Right renal cortex interstitium (tissue), 3 donors: ENCODE measurements around the gene SCN1B. TPM values are rescaled to one million over a fixed set of nuclear protein-coding genes. Genes with fewer than 3 reads are reported as not detected.
A peak's percentile ranks its signal among the peaks of the same experiment; 100 is the strongest.
"Not testable (repeated sequence)": the region's sequence is repeated elsewhere in the genome, so short reads cannot be mapped to it uniquely, and the experiment has no call there.

Source experiments
- DNase-seq, 3 donors: peaks; one replicate each; pipeline ENCODE4 v3.0.0-alpha.2; 2013; ENCODE audit warnings: low read depth in 3 of 3, low spot score in 2 of 3
- polyA plus RNA-seq, 3 donors: library from polyadenylated mRNA; unstranded; fragments of 120-200 nt; gene quantifications; one replicate each; pipeline ENCODE4 v1.2.1, GENCODE V29; 2013; ENCODE audit not compliant: insufficient read length in 3 of 3

SCN1B gene
- polyA plus RNA-seq, 3 donors: 0.55 to 0.92 (median 0.64) TPM

DNA sequence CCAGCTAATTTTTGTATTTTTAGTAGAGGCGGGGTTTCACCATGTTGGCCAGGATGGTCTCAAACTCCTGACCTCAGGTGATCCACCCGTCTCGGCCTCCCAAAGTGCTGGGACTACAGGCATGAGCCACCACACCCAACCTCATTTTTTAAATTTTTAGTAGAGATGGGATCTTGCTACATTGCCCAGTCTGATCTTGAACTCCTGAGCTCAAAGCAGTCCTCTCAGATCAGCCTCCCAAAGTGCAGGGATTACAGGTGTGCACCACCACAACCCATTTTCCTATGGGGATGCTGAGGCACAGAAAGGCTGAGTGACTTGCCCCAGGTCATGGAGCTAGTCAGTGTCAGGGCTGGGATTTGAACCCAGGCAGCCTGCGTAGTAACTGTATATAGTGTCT lies 21.0 kb downstream of the SCN1B start:
- not testable (repeated sequence) for DNase-seq

DNA sequence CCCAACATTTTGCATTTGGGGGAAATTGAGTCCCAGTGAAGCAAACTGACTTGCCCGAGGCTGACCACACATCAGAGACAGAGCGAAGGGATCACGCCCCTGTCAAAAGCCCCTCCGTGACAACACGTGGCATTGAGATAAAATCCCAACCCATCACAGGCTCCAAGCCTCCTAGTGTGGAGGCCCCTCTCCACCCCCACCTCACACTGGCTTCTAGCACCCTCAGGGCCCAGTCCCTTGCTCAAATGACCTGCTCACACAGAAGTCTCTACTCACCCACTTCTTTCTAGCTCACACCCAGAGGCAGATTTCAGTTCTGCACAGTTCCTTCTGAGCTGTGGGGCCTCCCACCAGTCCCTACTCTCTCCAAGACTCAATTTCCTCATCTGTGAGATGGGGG lies 21.5 kb downstream of the SCN1B start:
- no peak for DNase-seq

DNA sequence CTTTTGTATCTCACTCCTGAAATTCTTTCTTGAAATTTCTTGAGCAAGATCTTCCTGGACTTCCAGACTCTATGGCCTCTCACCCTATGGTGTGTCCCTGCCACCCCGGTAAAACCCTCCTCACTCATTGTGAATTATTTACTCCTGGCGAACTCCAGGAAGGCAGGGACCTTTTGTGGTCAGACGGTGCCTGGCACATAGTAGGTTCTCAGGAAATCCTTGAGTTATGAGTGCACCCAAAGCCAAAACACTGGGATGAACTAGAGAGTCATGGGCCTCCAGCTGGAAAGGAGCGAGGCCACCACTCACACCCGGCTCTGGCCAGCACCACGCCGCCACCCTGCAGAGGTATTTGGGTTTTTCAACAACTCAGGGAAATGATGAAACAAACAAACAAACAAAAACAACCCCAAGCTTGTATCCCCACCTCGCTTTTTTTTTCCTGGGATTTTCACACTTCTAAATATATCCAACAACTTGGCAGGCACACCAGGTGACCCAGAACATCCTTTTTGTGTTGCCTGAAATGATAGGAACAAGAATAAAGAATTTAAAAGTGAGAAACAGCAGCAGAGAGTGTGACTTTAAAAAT lies 22.4 kb downstream of the SCN1B start:
- no peak for DNase-seq

DNA sequence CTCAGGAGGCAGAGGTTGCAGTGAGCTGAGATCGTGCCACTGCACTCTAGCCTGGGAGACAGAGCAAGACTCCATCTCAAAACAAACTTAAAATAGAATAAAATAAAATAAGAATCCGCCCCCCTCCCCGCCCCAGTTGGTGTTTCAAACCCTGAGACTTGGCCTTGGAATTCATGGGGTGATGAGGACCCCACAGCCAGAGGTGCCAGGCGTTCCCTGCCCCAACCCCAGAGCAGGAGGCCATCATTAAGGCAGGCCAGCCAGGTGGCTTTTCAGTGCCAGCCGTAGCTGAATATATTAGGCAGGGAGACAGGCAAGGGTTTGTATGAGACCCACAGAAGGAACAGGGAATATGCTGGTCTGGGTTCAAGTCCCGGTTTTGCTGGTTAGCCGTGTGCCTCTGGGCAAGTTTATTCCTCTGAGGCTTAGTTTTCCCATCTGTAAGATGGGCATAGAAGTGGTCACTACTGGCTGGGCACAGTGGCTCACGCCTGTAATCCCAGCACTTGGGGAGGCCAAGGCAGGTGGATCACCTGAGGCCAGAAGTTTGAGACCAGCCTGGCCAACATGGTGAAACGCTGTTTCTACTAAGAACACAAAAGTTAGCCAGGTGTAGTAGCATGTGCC lies 23.5 kb downstream of the SCN1B start:
- no peak for DNase-seq

DNA sequence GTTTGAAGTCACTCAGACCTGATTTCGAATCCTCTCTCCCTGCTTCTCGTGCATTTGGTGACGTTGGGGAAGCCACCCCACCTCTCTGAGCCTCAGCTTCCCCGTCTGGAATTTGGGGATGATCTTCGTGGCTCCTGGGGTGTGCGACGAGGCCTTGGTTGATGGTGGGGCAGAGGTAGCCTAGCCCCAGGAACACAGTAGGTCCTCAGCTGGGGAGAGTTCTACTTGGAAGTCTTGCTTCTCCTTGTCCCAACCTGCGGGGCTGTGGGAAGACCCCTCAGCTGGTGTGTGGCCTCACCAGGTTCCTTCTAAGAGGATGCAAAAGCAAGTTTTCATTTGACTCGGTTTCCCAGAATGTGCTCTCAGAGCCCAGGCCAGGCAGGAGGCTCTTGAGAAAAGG lies 24.4 kb downstream of the SCN1B start:
- no peak for DNase-seq

DNA sequence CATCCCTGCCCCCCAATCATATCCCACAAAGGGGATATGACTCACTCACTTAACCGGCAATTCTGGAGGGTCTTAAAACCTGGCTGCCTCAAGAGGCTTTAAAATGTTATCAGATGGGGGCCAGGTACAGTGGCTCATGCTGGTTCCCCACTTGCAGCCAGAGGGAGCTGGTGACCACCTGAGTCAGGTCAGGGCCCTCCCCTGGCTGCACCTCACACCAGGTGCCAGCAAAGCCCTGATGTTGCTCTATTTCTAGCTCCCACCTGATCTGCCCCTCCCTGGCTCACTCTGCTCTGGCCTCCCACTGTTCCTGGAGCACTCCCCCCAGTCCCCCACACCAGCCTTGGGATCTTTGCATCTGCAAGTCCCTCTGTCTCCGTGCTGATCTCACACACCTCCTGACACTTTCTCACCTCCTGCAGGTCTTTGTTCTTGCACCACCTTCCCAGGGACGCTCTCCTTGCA lies 25.5 kb downstream of the SCN1B start:
- DNase-seq: no peak

DNA sequence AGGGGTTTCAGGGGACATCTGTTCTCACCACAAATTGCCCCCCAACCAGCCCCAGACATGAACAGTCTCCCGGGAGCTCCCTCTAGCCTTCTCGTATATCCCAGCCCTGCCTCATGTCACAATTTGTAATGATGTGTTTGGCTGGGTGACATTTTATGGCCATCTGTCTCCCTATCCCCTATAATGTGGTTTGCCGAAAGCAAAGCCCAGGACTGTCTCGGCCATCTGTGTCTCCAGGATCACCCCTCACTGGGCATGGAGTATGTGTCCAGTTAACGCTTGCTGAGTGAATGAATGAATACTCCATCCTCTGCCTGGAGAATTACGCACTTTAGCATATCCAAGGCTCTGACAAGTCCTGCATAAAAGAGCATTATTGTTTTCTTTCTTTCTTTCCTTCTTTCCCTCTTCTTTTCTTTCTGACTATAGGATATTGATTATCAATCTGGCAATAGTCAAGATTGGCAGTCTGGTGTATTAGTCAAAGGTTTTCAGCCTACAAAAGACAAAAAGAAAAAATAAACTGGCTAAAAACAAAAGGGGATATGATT lies 26.3 kb downstream of the SCN1B start:
- no peak for DNase-seq

DNA sequence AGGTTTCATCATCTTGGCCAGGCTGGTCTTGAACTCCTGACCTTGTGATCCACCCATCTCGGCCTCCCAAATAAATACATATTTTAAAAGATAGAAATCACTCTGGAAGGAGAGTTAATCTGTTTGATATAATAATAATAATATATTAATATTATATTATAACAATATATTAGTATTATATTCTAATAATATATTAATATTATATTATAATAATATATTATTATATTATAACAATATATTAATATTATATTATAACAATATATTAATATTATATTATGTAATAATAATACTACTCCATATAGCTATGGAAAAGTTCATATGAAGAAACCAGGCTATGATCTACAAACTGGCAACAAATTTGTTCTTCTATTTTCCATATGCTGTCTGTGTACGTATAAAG lies 28.1 kb downstream of the SCN1B start:
- no peak for DNase-seq

DNA sequence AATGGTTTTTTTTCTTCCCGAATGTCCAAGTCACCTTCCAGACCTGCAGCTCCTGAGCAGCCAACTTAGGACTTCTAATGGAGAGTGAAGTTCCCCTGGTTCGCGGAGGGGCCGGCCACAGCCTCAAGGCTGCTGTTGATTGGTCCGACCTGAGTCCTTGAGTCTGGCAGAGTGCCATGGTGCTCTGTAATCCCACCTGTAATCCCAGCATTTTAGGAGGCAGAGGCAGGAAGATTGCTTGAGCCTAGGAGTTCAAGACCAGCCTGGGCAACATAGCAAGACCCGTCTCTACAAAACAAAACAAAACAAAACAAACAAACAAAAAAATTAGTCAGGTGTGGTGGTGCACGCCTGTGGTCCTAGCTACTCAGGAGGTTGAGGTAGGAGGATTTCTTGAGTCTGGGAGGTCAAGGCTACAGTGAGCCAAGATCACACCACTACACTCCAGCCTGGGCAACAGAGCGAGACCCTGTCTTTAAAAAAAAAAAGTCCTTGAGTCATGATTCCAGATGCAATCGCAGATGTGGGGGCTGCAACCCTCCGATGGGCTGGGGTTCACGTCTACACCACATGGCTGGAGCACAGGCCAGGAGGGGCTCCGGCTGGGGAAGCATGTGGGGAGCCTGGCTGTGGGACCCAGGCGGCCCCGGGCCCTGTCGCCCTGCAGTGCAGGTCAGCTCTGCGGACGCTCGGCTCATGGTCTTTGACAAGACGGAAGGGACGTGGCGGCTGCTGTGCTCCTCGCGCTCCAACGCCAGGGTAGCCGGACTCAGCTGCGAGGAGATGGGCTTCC lies 28.9 kb downstream of the SCN1B start:
- DNase-seq: no peak

DNA sequence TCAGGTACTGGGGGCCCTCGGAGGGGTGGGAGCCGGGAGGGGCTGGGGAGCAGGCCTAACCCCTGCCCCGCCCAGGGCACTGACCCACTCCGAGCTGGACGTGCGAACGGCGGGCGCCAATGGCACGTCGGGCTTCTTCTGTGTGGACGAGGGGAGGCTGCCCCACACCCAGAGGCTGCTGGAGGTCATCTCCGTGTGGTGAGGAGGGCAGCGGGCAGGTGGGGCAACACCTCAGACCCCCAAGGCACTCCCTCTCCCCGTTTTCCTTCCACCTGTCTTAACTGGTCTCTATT lies 29.5 kb downstream of the SCN1B start:
- no peak for DNase-seq

DNA sequence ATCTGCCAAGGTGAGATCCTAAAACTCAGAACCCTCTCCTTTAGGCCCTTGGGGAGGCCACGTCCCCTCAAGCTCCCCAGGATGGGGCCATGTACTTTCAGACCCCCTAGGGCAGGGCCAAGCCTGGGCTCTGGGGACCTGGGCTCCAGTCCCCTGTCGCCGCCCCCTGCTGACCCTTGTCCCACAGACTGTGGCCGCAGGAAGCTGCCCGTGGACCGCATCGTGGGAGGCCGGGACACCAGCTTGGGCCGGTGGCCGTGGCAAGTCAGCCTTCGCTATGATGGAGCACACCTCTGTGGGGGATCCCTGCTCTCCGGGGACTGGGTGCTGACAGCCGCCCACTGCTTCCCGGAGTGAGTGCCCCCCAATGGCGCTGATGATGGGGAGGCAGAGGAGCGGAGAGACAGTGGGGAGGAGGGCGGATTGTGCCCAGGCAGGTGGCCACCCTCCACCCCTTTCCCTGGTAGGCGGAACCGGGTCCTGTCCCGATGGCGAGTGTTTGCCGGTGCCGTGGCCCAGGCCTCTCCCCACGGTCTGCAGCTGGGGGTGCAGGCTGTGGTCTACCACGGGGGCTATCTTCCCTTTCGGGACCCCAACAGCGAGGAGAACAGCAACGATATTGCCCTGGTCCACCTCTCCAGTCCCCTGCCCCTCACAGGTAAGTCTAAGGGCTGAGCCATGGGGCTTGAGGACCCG lies 30.0 kb downstream of the SCN1B start:
- DNase-seq: no peak

DNA sequence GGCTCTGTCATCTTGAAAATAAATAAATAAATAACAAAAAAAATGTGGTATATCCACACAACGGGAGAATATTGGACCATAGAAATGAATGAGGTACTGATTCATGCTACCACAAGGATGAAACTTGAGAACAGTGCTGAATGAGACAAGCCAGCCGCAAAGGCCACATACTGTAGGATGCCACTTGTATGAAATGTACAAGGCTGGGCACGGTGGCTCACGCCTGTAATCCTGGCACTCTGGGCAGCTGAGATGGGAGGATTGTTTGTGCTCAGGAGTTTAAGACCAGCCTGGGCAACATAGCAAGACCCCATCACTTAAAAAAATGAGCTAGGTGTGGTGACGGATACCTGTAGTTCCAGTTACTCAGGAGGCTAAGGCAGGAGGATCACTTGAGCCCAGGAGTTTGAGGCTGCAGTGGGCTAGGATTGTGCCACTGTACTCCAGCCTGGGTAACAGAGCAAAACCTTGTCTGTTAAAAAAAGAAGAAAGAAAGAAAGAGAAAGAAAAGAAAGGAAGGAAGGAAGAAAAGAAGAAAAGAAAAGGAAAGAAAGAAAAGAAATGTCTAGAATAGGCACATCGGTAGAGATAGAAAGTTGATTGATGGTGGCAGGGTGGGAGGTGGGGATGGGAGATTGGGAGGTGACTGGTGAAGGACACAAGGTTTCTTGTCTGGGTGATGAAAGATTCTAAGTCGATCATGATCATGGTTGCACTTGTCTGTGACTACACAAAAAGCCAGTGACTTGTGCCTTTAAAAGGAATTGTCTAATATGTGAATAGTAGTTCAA lies 31.5 kb downstream of the SCN1B start:
- no peak for DNase-seq

DNA sequence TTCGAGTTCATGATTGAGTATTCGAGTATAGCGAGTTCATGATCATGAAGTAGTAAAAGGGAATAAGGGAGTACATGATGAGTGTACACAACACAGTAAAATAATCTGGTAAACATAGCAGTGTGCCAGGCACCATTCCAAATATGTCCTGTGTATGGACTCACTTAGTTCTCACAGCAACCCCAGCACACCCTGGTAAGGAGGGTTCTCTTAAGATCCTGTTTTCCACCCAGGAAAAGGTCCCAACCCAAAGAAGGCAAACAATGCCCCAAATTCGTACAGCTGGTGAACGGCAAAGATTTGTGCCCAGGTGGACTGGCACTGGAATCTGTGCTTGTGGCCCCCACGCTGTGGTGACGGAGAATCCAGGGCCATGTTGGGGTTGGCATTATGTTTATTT lies 32.7 kb downstream of the SCN1B start:
- no peak for DNase-seq

DNA sequence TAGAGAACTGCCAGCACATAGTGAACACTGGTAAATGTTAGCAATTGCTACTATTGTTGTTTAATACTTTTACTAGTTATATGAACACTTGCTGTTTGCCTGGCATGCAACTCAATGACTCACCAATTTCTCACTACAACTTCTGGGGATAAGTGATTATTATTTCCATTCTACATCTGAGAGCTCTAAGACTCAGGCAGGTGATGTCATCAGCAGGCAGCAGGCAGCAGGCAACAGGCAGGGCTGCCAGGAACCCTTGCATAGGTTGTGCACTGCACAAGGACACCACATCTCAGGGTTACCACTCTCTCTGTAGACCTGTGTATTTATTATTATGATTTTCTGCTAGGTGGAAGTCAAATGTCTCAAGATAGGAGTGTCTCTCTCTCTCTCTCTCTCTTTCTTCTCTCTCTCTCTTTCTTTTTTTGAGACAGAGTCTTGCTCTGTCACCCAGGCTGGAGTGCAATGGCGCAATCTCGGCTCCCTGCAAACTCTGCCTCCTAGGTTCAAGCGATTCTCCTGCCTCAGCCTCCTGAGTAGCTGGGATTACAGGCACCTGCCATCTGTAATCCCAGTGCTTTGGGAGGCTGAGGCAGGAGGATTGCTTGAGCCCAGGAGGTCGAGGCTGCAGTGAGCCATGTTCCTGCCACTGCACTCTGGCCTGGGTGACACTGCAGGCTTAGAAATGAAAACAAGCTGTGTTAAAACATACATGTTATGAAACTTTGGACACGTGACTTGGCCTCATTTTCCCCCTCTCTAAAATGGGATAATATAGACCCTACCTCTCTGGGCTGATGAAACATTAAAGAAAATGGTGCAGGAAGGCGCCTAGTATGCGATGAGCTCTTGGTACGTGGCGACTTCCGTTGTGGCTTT lies 33.9 kb downstream of the SCN1B start:
- no peak for DNase-seq

DNA sequence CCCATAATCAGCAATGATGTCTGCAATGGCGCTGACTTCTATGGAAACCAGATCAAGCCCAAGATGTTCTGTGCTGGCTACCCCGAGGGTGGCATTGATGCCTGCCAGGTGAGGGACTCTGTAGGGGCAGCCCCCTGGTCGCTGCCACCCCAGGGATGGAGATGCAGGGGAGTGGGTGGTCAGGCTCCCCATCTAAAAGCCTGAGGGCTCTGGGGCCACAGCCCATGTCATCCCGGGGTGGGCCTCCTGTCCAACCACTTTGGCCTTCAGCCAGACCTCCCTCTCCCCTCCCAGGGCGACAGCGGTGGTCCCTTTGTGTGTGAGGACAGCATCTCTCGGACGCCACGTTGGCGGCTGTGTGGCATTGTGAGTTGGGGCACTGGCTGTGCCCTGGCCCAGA lies 35.3 kb downstream of the SCN1B start:
- no peak for DNase-seq

DNA sequence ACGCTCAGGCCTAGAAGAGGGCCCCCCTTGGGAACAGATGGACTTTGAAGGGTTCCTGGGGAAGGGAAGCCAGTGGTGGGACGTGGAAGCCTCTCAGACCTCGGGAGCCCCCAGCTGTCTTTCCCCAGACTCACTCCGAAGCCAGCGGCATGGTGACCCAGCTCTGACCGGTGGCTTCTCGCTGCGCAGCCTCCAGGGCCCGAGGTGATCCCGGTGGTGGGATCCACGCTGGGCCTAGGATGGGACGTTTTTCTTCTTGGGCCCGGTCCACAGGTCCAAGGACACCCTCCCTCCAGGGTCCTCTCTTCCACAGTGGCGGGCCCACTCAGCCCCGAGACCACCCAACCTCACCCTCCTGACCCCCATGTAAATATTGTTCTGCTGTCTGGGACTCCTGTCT lies 35.9 kb downstream of the SCN1B start:
- DNase-seq: no peak

DNA sequence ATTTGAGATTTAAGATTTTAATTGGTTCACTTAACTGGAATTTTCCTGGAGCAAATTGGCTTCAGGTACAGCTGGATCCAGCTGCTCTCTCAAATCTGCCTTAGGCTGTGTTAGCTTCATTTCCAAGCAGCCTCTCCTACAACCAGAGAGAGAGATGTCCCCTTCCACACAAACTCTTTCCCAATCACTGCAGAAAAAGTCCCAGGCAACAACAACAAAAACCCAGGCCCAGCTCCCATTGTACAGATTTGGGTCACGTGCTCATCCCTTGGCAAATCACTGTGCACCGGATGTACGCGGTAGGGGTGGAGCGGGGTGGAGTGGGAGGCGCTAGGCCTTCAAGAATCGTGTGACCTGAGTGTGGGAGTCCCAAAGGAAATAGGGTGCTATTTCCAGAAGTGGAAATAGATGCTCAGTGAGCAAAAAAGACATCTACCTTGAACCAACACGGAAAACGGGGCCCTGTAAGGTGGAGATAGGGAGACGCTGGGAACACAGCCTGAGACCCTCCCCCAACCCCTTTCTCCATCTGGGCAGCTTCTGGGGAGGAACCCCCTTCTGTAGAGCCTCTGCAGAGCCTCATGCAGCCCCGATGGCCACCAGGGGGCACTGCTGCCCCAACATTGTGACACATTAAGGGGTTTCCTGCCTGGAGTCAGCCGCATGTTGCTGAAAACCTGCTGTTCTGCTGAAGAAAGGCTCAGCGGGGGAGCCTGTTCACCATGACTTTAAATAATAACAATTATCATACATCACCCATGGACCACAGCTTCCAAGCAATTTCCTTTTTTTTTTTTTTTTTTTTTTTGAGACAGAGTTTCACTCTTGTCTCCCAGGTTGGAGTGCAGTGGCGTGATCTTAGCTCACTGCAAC lies 36.7 kb downstream of the SCN1B start:
- peak in 2 of 3 donors; percentile 64 to 76 for DNase-seq

DNA sequence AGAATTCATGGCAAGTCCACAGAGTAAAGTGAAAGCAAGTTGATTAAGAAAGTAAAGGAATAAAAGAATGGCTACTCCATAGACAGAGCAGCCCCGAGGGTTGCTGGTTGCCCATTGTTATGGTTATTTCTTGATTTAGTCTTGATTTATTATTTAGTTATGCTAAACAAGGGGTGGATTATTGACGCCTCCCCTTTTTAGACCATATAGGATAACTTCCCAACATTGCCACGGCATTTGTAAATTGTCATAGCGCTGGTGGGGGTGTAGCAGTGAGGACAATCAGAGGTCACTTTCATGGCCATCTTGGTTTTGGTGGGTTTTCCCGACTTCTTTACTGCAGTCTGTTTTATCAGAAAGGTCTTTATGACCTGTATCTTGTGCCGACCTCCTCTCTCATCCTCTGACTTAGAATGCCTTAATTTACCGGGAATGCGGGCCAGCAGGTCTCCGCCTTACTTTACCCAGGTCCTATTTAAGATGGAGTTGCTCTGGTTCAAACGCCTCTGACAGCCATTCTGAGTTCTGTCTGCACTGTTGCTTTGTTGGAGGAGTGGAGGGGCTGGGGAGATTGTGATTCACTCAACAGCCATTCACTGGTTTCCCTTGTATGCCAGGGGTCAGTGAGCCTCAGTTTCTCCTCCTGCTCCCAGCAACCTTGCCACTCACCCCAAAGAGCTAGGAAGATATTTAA lies 38.8 kb downstream of the SCN1B start:
- no peak for DNase-seq
